Left renal pelvis (tissue), 4 donors: Measurements from ENCODE around the gene SSTR5. TPM values are rescaled to one million over a fixed set of nuclear protein-coding genes. Genes with fewer than 3 reads are reported as not detected.

Experiments
- DNase-seq, 4 donors: peaks; one replicate each; pipeline ENCODE4 v3.0.0-alpha.2; 2013; ENCODE audit warnings: low read depth in 4 of 4, low spot score in 3 of 4
- polyA plus RNA-seq, 4 donors: library from polyadenylated mRNA; unstranded; fragments of 120-200 nt; gene quantifications; one replicate each; pipeline ENCODE4 v1.2.1, GENCODE V29; 2013; ENCODE audit not compliant: insufficient read length in 4 of 4

SSTR5 gene
- polyA plus RNA-seq, 4 donors = 0.17 to 0.40 TPM; not detected in 2

- DNase-seq = no peak
Measured at GRCh38 chr16:1053700-1054368, 18.7 kb upstream of the SSTR5 start.

GRCh38 chr16:1054660-1055556 is 17.6 kb upstream of the SSTR5 start:
- peak in 1 of 4 donors; percentile 51 for DNase-seq

- DNase-seq = no peak
Measured at GRCh38 chr16:1055557-1055924, 17.0 kb upstream of the SSTR5 start.

GRCh38 chr16:1056196-1056595 is 16.4 kb upstream of the SSTR5 start:
- DNase-seq = peak in 1 of 4 donors; percentile 58

GRCh38 chr16:1057252-1057932 is 15.2 kb upstream of the SSTR5 start:
- DNase-seq = no peak

GRCh38 chr16:1058216-1058615 is 14.3 kb upstream of the SSTR5 start:
- DNase-seq = no peak

- DNase-seq = no peak
Measured at GRCh38 chr16:1059310-1059709, 13.2 kb upstream of the SSTR5 start.

GRCh38 chr16:1060416-1061340 is 11.9 kb upstream of the SSTR5 start:
- no peak for DNase-seq

- no peak for DNase-seq
Measured at GRCh38 chr16:1061769-1062505, 10.6 kb upstream of the SSTR5 start.

- no peak for DNase-seq
Measured at GRCh38 chr16:1062895-1063294, 9.7 kb upstream of the SSTR5 start.

GRCh38 chr16:1063728-1064127 is 8.8 kb upstream of the SSTR5 start:
- DNase-seq = no peak

GRCh38 chr16:1065469-1066128 is 6.9 kb upstream of the SSTR5 start:
- no peak for DNase-seq

GRCh38 chr16:1066584-1067172 is 5.9 kb upstream of the SSTR5 start:
- no peak for DNase-seq

GRCh38 chr16:1067629-1068028 is 4.9 kb upstream of the SSTR5 start:
- no peak for DNase-seq

GRCh38 chr16:1068451-1068850 is 4.1 kb upstream of the SSTR5 start:
- DNase-seq = no peak

- no peak for DNase-seq
Measured at GRCh38 chr16:1069154-1069553, 3.4 kb upstream of the SSTR5 start.

- DNase-seq = no peak
Measured at GRCh38 chr16:1070084-1070863, 2.3 kb upstream of the SSTR5 start.

- no peak for DNase-seq
Measured at GRCh38 chr16:1070864-1071408, 1.6 kb upstream of the SSTR5 start.
